PC-3 (cell line): ENCODE data around the gene TUBGCP5. TPM values are rescaled to one million over a fixed set of nuclear protein-coding genes. Genes with fewer than 3 reads are reported as not detected.

Experiments
- ATAC-seq: fragments of 200-7000 bp; cut with Tn5 transposase; 2 replicates; pipeline ENCODE4 v1.9.1; 2020; ENCODE audit warnings: mild to moderate bottlenecking, moderate library complexity
- BruUV-seq: library from RNA; stranded (reverse); fragments of 400-500 nt; replicated peaks from 2 replicates; lab custom pipeline; 2021; lab: Mats Ljungman, UMichigan
- CTCF ChIA-PET: fragments of 300-600 bp; sonication (Branson Sonifier 250); formaldehyde crosslinking; loops from one replicate; lab custom pipeline; 2022; ENCODE audit warnings: antibody characterized with exemption; lab: Charles Lee
- POLR2A ChIA-PET: fragments of 300-600 bp; sonication (Branson Sonifier 250); formaldehyde crosslinking; loops from one replicate; lab custom pipeline; 2022; ENCODE audit warnings: antibody characterized with exemption; ENCODE audit not compliant: unreplicated experiment; lab: Charles Lee
- DNase-seq: peaks from one replicate; pipeline ENCODE4 v3.0.0-alpha.2; 2015
- H2AFZ ChIP-seq: fragments of 300-600 bp; sonication (generic); 2 replicates; pipeline ENCODE4 v1.6.0; 2016; ENCODE audit warnings: antibody characterized with exemption, low read length
- H3F3A ChIP-seq: fragments of 300-600 bp; sonication (generic); one replicate; pipeline ENCODE4 v1.6.0; 2017; ENCODE audit warnings: antibody characterized with exemption, low read length, control low read depth, mild to moderate bottlenecking; ENCODE audit not compliant: unreplicated experiment
- H3K27ac ChIP-seq: fragments of 300-600 bp; sonication (generic); 2 replicates; pipeline ENCODE4 v1.5.1; 2016; ENCODE audit warnings: mild to moderate bottlenecking, low read length
- H3K27me3 ChIP-seq: fragments of 300-600 bp; sonication (generic); 2 replicates; pipeline ENCODE4 v1.6.1; 2016; ENCODE audit warnings: low read length, mixed read lengths
- H3K36me3 ChIP-seq: fragments of 300-600 bp; sonication (generic); 2 replicates; pipeline ENCODE4 v1.6.1; 2016; ENCODE audit warnings: low read depth, mixed run types, low read length, mixed read lengths
- H3K4me1 ChIP-seq: fragments of 300-600 bp; sonication (generic); 2 replicates; pipeline ENCODE4 v1.5.1; 2016; ENCODE audit warnings: low read length; ENCODE audit not compliant: insufficient read depth
- H3K4me2 ChIP-seq: fragments of 300-600 bp; sonication (generic); 2 replicates; pipeline ENCODE4 v1.6.0; 2016; ENCODE audit warnings: low read length
- H3K4me3 ChIP-seq: fragments of 300-600 bp; sonication (generic); 2 replicates; pipeline ENCODE4 v1.5.1; 2016; ENCODE audit warnings: mild to moderate bottlenecking, low read length, mixed read lengths
- H3K79me2 ChIP-seq: fragments of 300-600 bp; sonication (generic); 2 replicates; pipeline ENCODE4 v1.6.1; 2017; ENCODE audit warnings: low read length, mixed read lengths
- H3K9ac ChIP-seq: fragments of 300-600 bp; sonication (generic); 2 replicates; pipeline ENCODE4 v1.6.0; 2016; ENCODE audit warnings: mild to moderate bottlenecking, low read length
- H3K9me2 ChIP-seq: fragments of 300-600 bp; sonication (generic); replicated peaks from 2 replicates; pipeline ENCODE4 v1.6.1; 2016; ENCODE audit warnings: mixed run types, low read length, mixed read lengths
- H3K9me3 ChIP-seq: fragments of 300-600 bp; sonication (generic); 2 replicates; pipeline ENCODE4 v1.6.1; 2016; ENCODE audit warnings: low read length, mixed read lengths
- H4K20me1 ChIP-seq: fragments of 300-600 bp; sonication (generic); 2 replicates; pipeline ENCODE4 v1.6.1; 2016; ENCODE audit warnings: low read length, mixed read lengths
- CTCF ChIP-seq: fragments of 300-600 bp; sonication (generic); conservative IDR thresholded peaks from 2 replicates; pipeline ENCODE4 v1.5.1; 2017; ENCODE audit warnings: antibody characterized with exemption, low read depth, mild to moderate bottlenecking, low read length
- EZH2 ChIP-seq: fragments of 300-600 bp; sonication (generic); IDR thresholded peaks from one replicate; pipeline ENCODE4 v1.6.1; 2017; ENCODE audit warnings: antibody characterized with exemption, mild to moderate bottlenecking, low read length; ENCODE audit not compliant: unreplicated experiment
- EZH2phosphoT487 ChIP-seq: fragments of 300-600 bp; sonication (generic); IDR thresholded peaks from 2 replicates; pipeline ENCODE4 v1.6.1; 2018; ENCODE audit warnings: mild to moderate bottlenecking, antibody characterized with exemption, low read length, borderline replicate concordance
- intact Hi-C: fragments of 100-400 bp; cut with micrococcal nuclease; formaldehyde crosslinking; loops from 2 replicates; pipeline ENCODE4 v1.9.0; 2023
- total RNA-seq: library from RNA; depleted of rRNA; stranded (reverse); fragments of >200 nt; gene quantifications from 2 replicates; pipeline ENCODE4 v1.2.3, GENCODE V29; 2014

Gene TUBGCP5
- total RNA-seq, 1 experiment from 2014 or later = 33.4 TPM

- Histone ChIP-seq H3K4me2 (no peak overlapping the region), H3K79me2 (no peaks in the 10 kb centered on the region), H3K4me1 (no peaks in the 10 kb centered on the region), H3K4me3 (no peak overlapping the region), H3K27ac (no peak overlapping the region), H3K9me2 (no peaks in the 10 kb centered on the region), H4K20me1 (no peaks in the 10 kb centered on the region), H3K27me3 (peaks cover 28% of the 10 kb centered on the region), H2AFZ (no peak overlapping the region), H3F3A (no peaks in the 10 kb centered on the region), H3K9ac (no peak overlapping the region), H3K9me3 (no peaks in the 10 kb centered on the region), H3K36me3 (no peaks in the 10 kb centered on the region)
- intact Hi-C loops = loop anchor here (10.0 kb wide), 2 partner anchors 178 to 392 kb away; no protein-coding TSS in a partner anchor
- POLR2A ChIA-PET = no interaction called here
- TF ChIP-seq EZH2phosphoT487 = no peak
- TF ChIP-seq EZH2 = no peak
- TF ChIP-seq CTCF = no peak
- no TSS peak for BruUV-seq
- CTCF ChIA-PET = interaction anchor here (0.9 kb wide), 1 partner anchor 33 kb away, joined by 3 read pairs; the partner anchor contains the start of gene TUBGCP5
- DNase-seq (no peak), ATAC-seq (peak; percentile 34; the same call in 1 of the 2 replicates)
Measured at GRCh38 chr15:23072633-23073032, 33.3 kb upstream of the TUBGCP5 start.

GRCh38 chr15:23069496-23070166, 30.3 kb upstream of the TUBGCP5 start:
- no peak overlapping the region for H3K4me2 ChIP-seq
- ChIA-PET CTCF (no interaction called here), POLR2A (no interaction called here)
- no peak for TF ChIP-seq EZH2phosphoT487
- peak; percentile 42; the same call in 1 of the 2 replicates for TF ChIP-seq CTCF
- H3K36me3 ChIP-seq = no peaks in the 10 kb centered on the region
- H4K20me1 ChIP-seq = no peaks in the 10 kb centered on the region
- H3K27ac ChIP-seq = no peak overlapping the region
- BruUV-seq = no TSS peak
- H3F3A ChIP-seq = no peaks in the 10 kb centered on the region
- H3K9me2 ChIP-seq = no peaks in the 10 kb centered on the region
- no peaks in the 10 kb centered on the region for H3K79me2 ChIP-seq
- DNase-seq (peak; percentile 42), ATAC-seq (0 out of 2 replicates have a peak, but pooled peaks have one; percentile 44)
- no peaks in the 10 kb centered on the region for H3K4me1 ChIP-seq
- H2AFZ ChIP-seq = no peak overlapping the region
- intact Hi-C loops = loop anchor here (10.0 kb wide), 2 partner anchors 175 to 395 kb away; no protein-coding TSS in a partner anchor
- H3K27me3 ChIP-seq = peaks cover 13% of the 10 kb centered on the region
- H3K9me3 ChIP-seq = no peaks in the 10 kb centered on the region
- H3K4me3 ChIP-seq = no peak overlapping the region
- no peak overlapping the region for H3K9ac ChIP-seq

- Histone ChIP-seq H3K79me2 (no peaks in the 10 kb centered on the region), H3K36me3 (no peaks in the 10 kb centered on the region), H3K9me3 (no peaks in the 10 kb centered on the region), H3K4me2 (no peak overlapping the region), H3K9ac (no peak overlapping the region), H2AFZ (no peak overlapping the region), H4K20me1 (no peaks in the 10 kb centered on the region), H3K4me1 (no peaks in the 10 kb centered on the region), H3K9me2 (no peaks in the 10 kb centered on the region), H3K27me3 (no peaks in the 10 kb centered on the region), H3K27ac (no peak overlapping the region), H3K4me3 (no peak overlapping the region), H3F3A (no peaks in the 10 kb centered on the region)
- TF ChIP-seq EZH2phosphoT487 (no peak), EZH2 (no peak), CTCF (no peak)
- DNase-seq (no peak), ATAC-seq (no peak)
- ChIA-PET POLR2A (no interaction called here), CTCF (no interaction called here)
- intact Hi-C loops = no loop called here
- no TSS peak for BruUV-seq
Measured at GRCh38 chr15:23067416-23067815, 28.0 kb upstream of the TUBGCP5 start.
